ENCODE measurements around the gene INTS6. TPM values are rescaled to one million over a fixed set of nuclear protein-coding genes. Genes with fewer than 3 reads are reported as not detected.

The INTS6 gene
- total and polyA plus RNA-seq, 2 donors (not counting 1 experiment from before 2014, with no cell fraction given) = 15.4 to 74.7 TPM

- no peak overlapping the region for H3K4me3 Mint-ChIP-seq
- H3K9ac ChIP-seq (ENCODE audit: low read length) = no peak overlapping the region
- H3K27ac ChIP-seq (ENCODE audit: low read length in 2 of 2) = no peak overlapping the region
- no peaks in the 10 kb centered on the region for H3K79me2 ChIP-seq (ENCODE audit: control insufficient read depth, insufficient read depth, low read length)
- H3K9me3 Mint-ChIP-seq (ENCODE audit: insufficient read depth) = no peaks in the 10 kb centered on the region
- ATAC-seq (ENCODE audit: low read depth) (no peak), DNase-seq (no peak)
- no peak overlapping the region for H3K27ac Mint-ChIP-seq
- CTCF ChIA-PET = no interaction called here
- intact Hi-C loops (cut with micrococcal nuclease) = no loop called here
- no peaks in the 10 kb centered on the region for H3K27me3 ChIP-seq (replicated peaks in 1 of 4; ENCODE audit: control extremely low read depth in 1 of 4, control insufficient read depth in 3 of 4, insufficient read depth in 4 of 4, low read length in 3 of 4)
- H3K9me3 ChIP-seq (ENCODE audit: control extremely low read depth in 1 of 3, control insufficient read depth in 2 of 3, insufficient read depth in 1 of 3, low read length in 2 of 3) = no peaks in the 10 kb centered on the region
- H3K4me1 ChIP-seq (ENCODE audit: control insufficient read depth in 2 of 2, insufficient read depth in 2 of 2, low read length in 2 of 2) = no peaks in the 10 kb centered on the region
- no peak overlapping the region for H3K4me3 ChIP-seq (ENCODE audit: control extremely low read depth in 1 of 5, extremely low read depth in 1 of 5, insufficient read depth in 1 of 5, low read depth in 2 of 5, low read length in 4 of 5)
- WGBS (ENCODE audit: insufficient coverage) = 86% methylated on average over 2 of the region's 5 CpGs
- no peak for TF ChIP-seq EZH2 (IDR thresholded peaks at IDR 0.05; ENCODE audit: borderline replicate concordance, insufficient read depth, low read depth, low read length, poor library complexity, severe bottlenecking)
- TF ChIP-seq CTCF (IDR thresholded peaks at IDR 0.05) = no peak
- no peaks in the 10 kb centered on the region for H3K36me3 ChIP-seq (replicated peaks in 1 of 2; ENCODE audit: control extremely low read depth in 1 of 2, control insufficient read depth in 1 of 2, extremely low read depth in 1 of 2, insufficient read depth in 2 of 2, low read length in 1 of 2)
- POLR2A ChIA-PET = no interaction called here
- H2AFZ ChIP-seq (ENCODE audit: insufficient read depth, low read depth, low read length, poor library complexity, severe bottlenecking) = no peak overlapping the region
- no peaks in the 10 kb centered on the region for H3K27me3 Mint-ChIP-seq
- no peaks in the 10 kb centered on the region for H3K4me1 Mint-ChIP-seq
- no peak overlapping the region for H3K4me2 ChIP-seq (replicated peaks; ENCODE audit: low read depth, low read length, poor library complexity, severe bottlenecking)
- no peaks in the 10 kb centered on the region for H4K20me1 ChIP-seq (ENCODE audit: control insufficient read depth, insufficient read depth, low read length, poor library complexity, severe bottlenecking)
Measured at GRCh38 chr13:51343475-51343874, 109.4 kb downstream of the INTS6 start.

- no peaks in the 10 kb centered on the region for H3K9me3 Mint-ChIP-seq (ENCODE audit: insufficient read depth)
- Histone ChIP-seq H3K4me2 (replicated peaks; ENCODE audit: low read depth, low read length, poor library complexity, severe bottlenecking) (no peak overlapping the region), H3K4me1 (ENCODE audit: control insufficient read depth in 2 of 2, insufficient read depth in 2 of 2, low read length in 2 of 2) (no peaks in the 10 kb centered on the region), H3K9me3 (ENCODE audit: control extremely low read depth in 1 of 3, control insufficient read depth in 2 of 3, insufficient read depth in 1 of 3, low read length in 2 of 3) (no peaks in the 10 kb centered on the region), H3K9ac (ENCODE audit: low read length) (no peak overlapping the region), H3K27ac (ENCODE audit: low read length in 2 of 2) (no peak overlapping the region), H3K27me3 (replicated peaks in 1 of 4; ENCODE audit: control extremely low read depth in 1 of 4, control insufficient read depth in 3 of 4, insufficient read depth in 4 of 4, low read length in 3 of 4) (no peaks in the 10 kb centered on the region), H3K79me2 (ENCODE audit: control insufficient read depth, insufficient read depth, low read length) (no peaks in the 10 kb centered on the region), H3K36me3 (replicated peaks in 1 of 2; ENCODE audit: control extremely low read depth in 1 of 2, control insufficient read depth in 1 of 2, extremely low read depth in 1 of 2, insufficient read depth in 2 of 2, low read length in 1 of 2) (no peaks in the 10 kb centered on the region), H3K4me3 (ENCODE audit: control extremely low read depth in 1 of 5, extremely low read depth in 1 of 5, insufficient read depth in 1 of 5, low read depth in 2 of 5, low read length in 4 of 5) (no peak overlapping the region), H4K20me1 (ENCODE audit: control insufficient read depth, insufficient read depth, low read length, poor library complexity, severe bottlenecking) (no peaks in the 10 kb centered on the region), H2AFZ (ENCODE audit: insufficient read depth, low read depth, low read length, poor library complexity, severe bottlenecking) (no peak overlapping the region)
- TF ChIP-seq EZH2 (IDR thresholded peaks at IDR 0.05; ENCODE audit: borderline replicate concordance, insufficient read depth, low read depth, low read length, poor library complexity, severe bottlenecking) (no peak), CTCF (IDR thresholded peaks at IDR 0.05) (no peak)
- POLR2A ChIA-PET = no interaction called here
- no peaks in the 10 kb centered on the region for H3K4me1 Mint-ChIP-seq
- no peaks in the 10 kb centered on the region for H3K27me3 Mint-ChIP-seq
- no peak for DNase-seq
- no peak overlapping the region for H3K27ac Mint-ChIP-seq
- no peak overlapping the region for H3K4me3 Mint-ChIP-seq
- CTCF ChIA-PET = no interaction called here
- no peak for ATAC-seq (ENCODE audit: low read depth)
- intact Hi-C loops (cut with micrococcal nuclease) = no loop called here
- WGBS (ENCODE audit: insufficient coverage) = 76% methylated on average over 3 of the region's 4 CpGs
Measured at GRCh38 chr13:51342706-51343105, 110.1 kb downstream of the INTS6 start.

All from B cell (primary cell).